ENCODE measurements around the gene S1PR4.

The S1PR4 gene

GRCh38 chr19:3178377-3178972 lies at the start of gene S1PR4:
S1PR4 (plus strand) TSS chr19:3178769; CDS start chr19:3178793, 24 bp downstream.
- no peak for DNase-seq (ENCODE audit: low spot score)

GRCh38 chr19:3129112-3129511 lies 49.5 kb upstream of the S1PR4 start:
- no peak for DNase-seq (ENCODE audit: low spot score)

- no peak for DNase-seq (ENCODE audit: low spot score)
These were observed 47.4 kb upstream of the S1PR4 start for GRCh38 chr19:3131168-3131567.

GRCh38 chr19:3132971-3133792 lies 45.4 kb upstream of the S1PR4 start:
- DNase-seq (ENCODE audit: low spot score) = no peak

- no peak for DNase-seq (ENCODE audit: low spot score)
These were observed 44.8 kb upstream of the S1PR4 start for GRCh38 chr19:3133793-3134116.

GRCh38 chr19:3135961-3136683 lies 42.4 kb upstream of the S1PR4 start, which contains the start of gene GNA15:
GNA15 (plus strand) TSS chr19:3136033; CDS start chr19:3136451, 418 bp downstream.
- DNase-seq (ENCODE audit: low spot score) = no peak

GRCh38 chr19:3136684-3137055 lies 41.9 kb upstream of the S1PR4 start:
- no peak for DNase-seq (ENCODE audit: low spot score)

- DNase-seq (ENCODE audit: low spot score) = no peak
These were observed 41.5 kb upstream of the S1PR4 start for GRCh38 chr19:3137119-3137518.

- DNase-seq (ENCODE audit: low spot score) = no peak
These were observed 40.3 kb upstream of the S1PR4 start for GRCh38 chr19:3138268-3138667.

- DNase-seq (ENCODE audit: low spot score) = no peak
These were observed 37.9 kb upstream of the S1PR4 start for GRCh38 chr19:3140667-3141038.

- no peak for DNase-seq (ENCODE audit: low spot score)
These were observed 36.3 kb upstream of the S1PR4 start for GRCh38 chr19:3142292-3142670.

GRCh38 chr19:3142781-3143337 lies 35.7 kb upstream of the S1PR4 start:
- DNase-seq (ENCODE audit: low spot score) = no peak

GRCh38 chr19:3145909-3146676 lies 32.5 kb upstream of the S1PR4 start:
- DNase-seq (ENCODE audit: low spot score) = no peak

GRCh38 chr19:3146677-3147100 lies 31.9 kb upstream of the S1PR4 start:
- no peak for DNase-seq (ENCODE audit: low spot score)

GRCh38 chr19:3148503-3148902 lies 30.1 kb upstream of the S1PR4 start:
- no peak for DNase-seq (ENCODE audit: low spot score)

GRCh38 chr19:3149089-3149488 lies 29.5 kb upstream of the S1PR4 start:
- DNase-seq (ENCODE audit: low spot score) = no peak

GRCh38 chr19:3149526-3150505 lies 28.8 kb upstream of the S1PR4 start:
- DNase-seq (ENCODE audit: low spot score) = no peak

- DNase-seq (ENCODE audit: low spot score) = no peak
These were observed 27.7 kb upstream of the S1PR4 start for GRCh38 chr19:3150739-3151329.

- no peak for DNase-seq (ENCODE audit: low spot score)
These were observed 26.8 kb upstream of the S1PR4 start for GRCh38 chr19:3151563-3152418.

GRCh38 chr19:3152419-3152780 lies 26.2 kb upstream of the S1PR4 start:
- no peak for DNase-seq (ENCODE audit: low spot score)

All from HuH-7.5 (cell line).